DOHH2 (cell line): ENCODE data around the gene BPHL.

Experiments used
- EZH2phosphoT487 ChIP-seq: fragments of 200-600 bp; sonication (generic); IDR thresholded peaks from 2 replicates; pipeline ENCODE4 v1.6.1; 2017; ENCODE audit warnings: borderline replicate concordance, mild to moderate bottlenecking, antibody characterized with exemption, low read length, moderate library complexity, mixed read lengths
- TF ChIP-seq, protein P1 (sequence below): fragments of 200-600 bp; sonication (generic); IDR thresholded peaks from one replicate; pipeline ENCODE4 v1.5.1; 2014; ENCODE audit warnings: antibody characterized with exemption, mild to moderate bottlenecking, low read depth, low read length; ENCODE audit not compliant: poor library complexity, severe bottlenecking

DNA sequence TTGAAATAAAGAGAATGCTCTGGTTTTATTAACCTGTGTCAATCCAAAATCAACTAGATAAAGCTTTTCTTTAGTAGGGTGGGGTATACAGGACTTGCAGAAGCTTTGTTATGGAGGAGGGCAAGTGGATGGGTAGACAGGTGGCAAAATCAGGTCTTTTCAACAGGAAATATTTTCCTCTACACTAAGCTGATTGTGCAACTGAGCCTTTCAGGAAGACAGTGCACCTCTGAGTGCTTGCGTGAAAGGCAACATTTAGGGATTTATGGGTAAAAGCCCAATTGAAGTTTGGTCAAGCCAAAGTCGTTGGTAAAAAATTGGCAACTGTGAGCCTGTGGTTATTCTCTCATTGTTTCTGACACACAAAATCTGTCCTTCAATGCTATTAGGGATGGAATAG is 62.6 kb downstream of the BPHL start:
- TF ChIP-seq, protein P1, sequence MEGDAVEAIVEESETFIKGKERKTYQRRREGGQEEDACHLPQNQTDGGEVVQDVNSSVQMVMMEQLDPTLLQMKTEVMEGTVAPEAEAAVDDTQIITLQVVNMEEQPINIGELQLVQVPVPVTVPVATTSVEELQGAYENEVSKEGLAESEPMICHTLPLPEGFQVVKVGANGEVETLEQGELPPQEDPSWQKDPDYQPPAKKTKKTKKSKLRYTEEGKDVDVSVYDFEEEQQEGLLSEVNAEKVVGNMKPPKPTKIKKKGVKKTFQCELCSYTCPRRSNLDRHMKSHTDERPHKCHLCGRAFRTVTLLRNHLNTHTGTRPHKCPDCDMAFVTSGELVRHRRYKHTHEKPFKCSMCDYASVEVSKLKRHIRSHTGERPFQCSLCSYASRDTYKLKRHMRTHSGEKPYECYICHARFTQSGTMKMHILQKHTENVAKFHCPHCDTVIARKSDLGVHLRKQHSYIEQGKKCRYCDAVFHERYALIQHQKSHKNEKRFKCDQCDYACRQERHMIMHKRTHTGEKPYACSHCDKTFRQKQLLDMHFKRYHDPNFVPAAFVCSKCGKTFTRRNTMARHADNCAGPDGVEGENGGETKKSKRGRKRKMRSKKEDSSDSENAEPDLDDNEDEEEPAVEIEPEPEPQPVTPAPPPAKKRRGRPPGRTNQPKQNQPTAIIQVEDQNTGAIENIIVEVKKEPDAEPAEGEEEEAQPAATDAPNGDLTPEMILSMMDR, result no peak
- TF ChIP-seq EZH2phosphoT487, result no peak
